ENCODE results near the gene PPP1R1C. TPM values are rescaled to one million over a fixed set of nuclear protein-coding genes. Genes with fewer than 3 reads are reported as not detected.

Gene PPP1R1C
- total RNA-seq, 2 donors from 2014 or later, result 7.3 TPM; not detected in 1

GRCh38 chr2:182031956-182032355, 46.3 kb downstream of the PPP1R1C start:
- no peaks in the 10 kb centered on the region for H3K27me3 ChIP-seq
- TF ChIP-seq CTCF (IDR thresholded peaks at IDR 0.05), result no peak
- TF ChIP-seq POLR2A (IDR thresholded peaks at IDR 0.05), result no peak
- WGBS, 2 donors, result 81 to 84% methylated on average over 2 of the region's 2 CpGs
- H3K4me3 ChIP-seq, result no peak overlapping the region
- ATAC-seq, result no peak
- no peaks in the 10 kb centered on the region for H3K9me3 ChIP-seq
- no peaks in the 10 kb centered on the region for H3K36me3 ChIP-seq (replicated peaks in 1 of 2; ENCODE audit: insufficient read depth in 1 of 2, low read depth in 2 of 2)
- no peak for DNase-seq
- intact Hi-C loops (cut with DNase I), result no loop called here
- H3K4me1 ChIP-seq, result no peaks in the 10 kb centered on the region
- no peak overlapping the region for H3K27ac ChIP-seq

- no peaks in the 10 kb centered on the region for H3K9me3 ChIP-seq
- H3K27me3 ChIP-seq, result no peaks in the 10 kb centered on the region
- ATAC-seq, result no peak
- DNase-seq, result no peak
- WGBS, 2 donors, result 75 to 81% methylated on average over 3 of the region's 3 CpGs
- H3K27ac ChIP-seq, result no peak overlapping the region
- intact Hi-C loops (cut with DNase I), result no loop called here
- H3K4me3 ChIP-seq, result no peak overlapping the region
- no peaks in the 10 kb centered on the region for H3K4me1 ChIP-seq
- no peak for TF ChIP-seq POLR2A (IDR thresholded peaks at IDR 0.05)
- no peak for TF ChIP-seq CTCF (IDR thresholded peaks at IDR 0.05)
- no peaks in the 10 kb centered on the region for H3K36me3 ChIP-seq (replicated peaks in 1 of 2; ENCODE audit: insufficient read depth in 1 of 2, low read depth in 2 of 2)
These were observed 47.8 kb downstream of the PPP1R1C start for GRCh38 chr2:182033449-182033848.

- no peak for DNase-seq
- H3K4me3 ChIP-seq, result no peak overlapping the region
- no peaks in the 10 kb centered on the region for H3K27me3 ChIP-seq
- no peaks in the 10 kb centered on the region for H3K9me3 ChIP-seq
- H3K4me1 ChIP-seq, result no peaks in the 10 kb centered on the region
- no peak overlapping the region for H3K27ac ChIP-seq
- TF ChIP-seq CTCF (IDR thresholded peaks at IDR 0.05) (no peak), POLR2A (IDR thresholded peaks at IDR 0.05) (no peak)
- intact Hi-C loops (cut with DNase I), result no loop called here
- ATAC-seq, result no peak
- 41 to 45% methylated on average over 1 of the region's 1 CpG for WGBS, 2 donors
- H3K36me3 ChIP-seq (replicated peaks in 1 of 2; ENCODE audit: insufficient read depth in 1 of 2, low read depth in 2 of 2), result no peaks in the 10 kb centered on the region
These were observed 52.9 kb downstream of the PPP1R1C start for GRCh38 chr2:182038576-182038975.

- intact Hi-C loops (cut with DNase I), result no loop called here
- DNase-seq (no peak), ATAC-seq (no peak)
- no peaks in the 10 kb centered on the region for H3K36me3 ChIP-seq (replicated peaks in 1 of 2; ENCODE audit: insufficient read depth in 1 of 2, low read depth in 2 of 2)
- WGBS, 2 donors, result 58 to 59% methylated on average over 1 of the region's 1 CpG
- H3K4me1 ChIP-seq, result no peaks in the 10 kb centered on the region
- H3K9me3 ChIP-seq, result no peaks in the 10 kb centered on the region
- no peak overlapping the region for H3K27ac ChIP-seq
- no peaks in the 10 kb centered on the region for H3K27me3 ChIP-seq
- TF ChIP-seq POLR2A (IDR thresholded peaks at IDR 0.05) (no peak), CTCF (IDR thresholded peaks at IDR 0.05) (no peak)
- H3K4me3 ChIP-seq, result no peak overlapping the region
These were observed 57.4 kb downstream of the PPP1R1C start for GRCh38 chr2:182043021-182043420.

GRCh38 chr2:182043861-182044260, 58.2 kb downstream of the PPP1R1C start:
- TF ChIP-seq POLR2A (IDR thresholded peaks at IDR 0.05) (no peak), CTCF (IDR thresholded peaks at IDR 0.05) (no peak)
- no peaks in the 10 kb centered on the region for H3K27me3 ChIP-seq
- H3K4me1 ChIP-seq, result no peaks in the 10 kb centered on the region
- no peak for DNase-seq
- no peak overlapping the region for H3K4me3 ChIP-seq
- 88 to 90% methylated on average over 4 of the region's 4 CpGs for WGBS, 2 donors
- no peak for ATAC-seq
- H3K36me3 ChIP-seq (replicated peaks in 1 of 2; ENCODE audit: insufficient read depth in 1 of 2, low read depth in 2 of 2), result no peaks in the 10 kb centered on the region
- H3K27ac ChIP-seq, result no peak overlapping the region
- intact Hi-C loops (cut with DNase I), result no loop called here
- no peaks in the 10 kb centered on the region for H3K9me3 ChIP-seq
